ENCODE measurements around the gene POLR3H.

- TF ChIP-seq POLR2AphosphoS5 (IDR thresholded peaks at IDR 0.05) = no peak
- TF ChIP-seq POLR2A (IDR thresholded peaks at IDR 0.05) = no peak
- TF ChIP-seq CTCF (IDR thresholded peaks at IDR 0.05) = no peak
Observed at GRCh38 chr22:41516462-41516861, 27.8 kb downstream of the POLR3H start.
